H9 (cell line): ENCODE results near the gene UMOD. TPM values are rescaled to one million over a fixed set of nuclear protein-coding genes. Genes with fewer than 3 reads are reported as not detected.

Experiments used
- DNase-seq: peaks from one replicate; pipeline ENCODE4 v3.0.0-alpha.2; 2017
- H2AFZ ChIP-seq: one replicate; pipeline ENCODE4 v1.6.1; 2013; ENCODE audit warnings: mild to moderate bottlenecking, low read length, control low read depth, moderate library complexity
- H2AK5ac ChIP-seq: 2 replicates; pipeline ENCODE4 v1.6.1; 2013; ENCODE audit warnings: low read length, control low read depth, mixed read lengths; ENCODE audit not compliant: insufficient read length
- H2BK120ac ChIP-seq: one replicate; pipeline ENCODE4 v1.6.1; 2013; ENCODE audit warnings: low read depth, mild to moderate bottlenecking, low read length, control low read depth, inconsistent platforms; ENCODE audit not compliant: poor library complexity, severe bottlenecking
- H2BK12ac ChIP-seq: 2 replicates; pipeline ENCODE4 v1.6.1; 2013; ENCODE audit warnings: low read length, control low read depth, mixed read lengths, low read depth; ENCODE audit not compliant: insufficient read length
- H2BK15ac ChIP-seq: 2 replicates; pipeline ENCODE4 v1.6.1; 2013; ENCODE audit warnings: low read depth, low read length, control low read depth
- H2BK20ac ChIP-seq: one replicate; pipeline ENCODE4 v1.6.1; 2013; ENCODE audit warnings: low read depth, mild to moderate bottlenecking, low read length, control low read depth, inconsistent platforms; ENCODE audit not compliant: poor library complexity, severe bottlenecking
- H2BK5ac ChIP-seq: 2 replicates; pipeline ENCODE4 v1.6.1; 2013; ENCODE audit warnings: low read length, control low read depth, mixed read lengths; ENCODE audit not compliant: insufficient read length
- H3K14ac ChIP-seq: 2 replicates; pipeline ENCODE4 v1.6.1; 2013; ENCODE audit warnings: low read length, control low read depth; ENCODE audit not compliant: insufficient read depth
- H3K18ac ChIP-seq: 2 replicates; pipeline ENCODE4 v1.6.1; 2013; ENCODE audit warnings: low read depth, mild to moderate bottlenecking, mixed read lengths, low read length, control low read depth; ENCODE audit not compliant: insufficient read length
- H3K23ac ChIP-seq: 2 replicates; pipeline ENCODE4 v1.6.1; 2013; ENCODE audit warnings: low read length, control low read depth, mixed read lengths, low read depth; ENCODE audit not compliant: insufficient read length
- H3K23me2 ChIP-seq: 2 replicates; pipeline ENCODE4 v1.6.1; 2013; ENCODE audit warnings: low read depth, mild to moderate bottlenecking, mixed read lengths, low read length, control low read depth; ENCODE audit not compliant: insufficient read length, poor library complexity, severe bottlenecking
- H3K27ac ChIP-seq: 2 replicates; pipeline ENCODE4 v1.5.1; 2013; ENCODE audit warnings: low read length, control low read depth, mixed read lengths, low read depth; ENCODE audit not compliant: insufficient read length
- H3K27me3 ChIP-seq: 2 replicates; pipeline ENCODE4 v1.6.1; 2013; ENCODE audit warnings: low read length, control low read depth, inconsistent platforms; ENCODE audit not compliant: insufficient read depth
- H3K4ac ChIP-seq: 2 replicates; pipeline ENCODE4 v1.6.1; 2013; ENCODE audit warnings: low read depth, mild to moderate bottlenecking, control low read depth, inconsistent platforms, low read length, moderate library complexity
- H3K4me1 ChIP-seq: 2 replicates; pipeline ENCODE4 v1.6.1; 2013; ENCODE audit warnings: low read length, control low read depth, inconsistent platforms; ENCODE audit not compliant: insufficient read depth
- H3K4me2 ChIP-seq: 2 replicates; pipeline ENCODE4 v1.6.1; 2013; ENCODE audit warnings: low read length, control low read depth, mixed read lengths; ENCODE audit not compliant: insufficient read length, insufficient read depth
- H3K56ac ChIP-seq: 2 replicates; pipeline ENCODE4 v1.6.1; 2013; ENCODE audit warnings: low read depth, mild to moderate bottlenecking, mixed read lengths, low read length, control low read depth; ENCODE audit not compliant: insufficient read length
- H3K79me1 ChIP-seq: 2 replicates; pipeline ENCODE4 v1.6.1; 2013; ENCODE audit warnings: low read depth, mild to moderate bottlenecking, moderate library complexity, low read length, control low read depth, inconsistent platforms; ENCODE audit not compliant: insufficient read depth, poor library complexity, severe bottlenecking
- H3K79me2 ChIP-seq: 2 replicates; pipeline ENCODE4 v1.6.1; 2013; ENCODE audit warnings: low read length, control low read depth, inconsistent platforms; ENCODE audit not compliant: insufficient read depth
- H3K9ac ChIP-seq: 2 replicates; pipeline ENCODE4 v1.6.1; 2013; ENCODE audit warnings: low read length, control low read depth, mixed read lengths; ENCODE audit not compliant: insufficient read length; ENCODE audit errors: extremely low read depth
- H3K9me3 ChIP-seq: one replicate; pipeline ENCODE4 v1.6.1; 2013; ENCODE audit warnings: low read depth, low read length, inconsistent platforms; ENCODE audit not compliant: control insufficient read depth
- H3T11ph ChIP-seq: one replicate; pipeline ENCODE4 v1.6.1; 2013; ENCODE audit warnings: mild to moderate bottlenecking, low read length, control low read depth, inconsistent platforms
- H4K20me1 ChIP-seq: one replicate; pipeline ENCODE4 v1.6.1; 2013; ENCODE audit not compliant: control insufficient read depth, insufficient read length, insufficient read depth
- H4K5ac ChIP-seq: 2 replicates; pipeline ENCODE4 v1.6.1; 2013; ENCODE audit warnings: low read depth, mild to moderate bottlenecking, mixed read lengths, low read length, control low read depth; ENCODE audit not compliant: insufficient read length
- H4K8ac ChIP-seq: replicated peaks from 2 replicates; pipeline ENCODE4 v1.6.1; 2013; ENCODE audit warnings: low read length, control low read depth, mixed read lengths, low read depth; ENCODE audit not compliant: insufficient read length
- H4K91ac ChIP-seq: 2 replicates; pipeline ENCODE4 v1.6.1; 2013; ENCODE audit warnings: low read depth, mild to moderate bottlenecking, moderate library complexity, mixed read lengths, low read length, control low read depth; ENCODE audit not compliant: insufficient read length
- H3K27ac Mint-ChIP-seq, 3 experiments: 2 replicates in 2 of 3; 3 replicates in 1 of 3; pipeline ENCODE4 v1.8.0; 2020 to 2021; ENCODE audit warnings: mixed read lengths in 3 of 3, mild to moderate bottlenecking in 1 of 3, moderate library complexity in 1 of 3
- H3K27me3 Mint-ChIP-seq: 2 replicates; pipeline ENCODE4 v1.8.0; 2021; ENCODE audit warnings: low read depth, mild to moderate bottlenecking, moderate library complexity, mixed read lengths
- H3K36me3 Mint-ChIP-seq, 3 experiments: 2 replicates in 2 of 3; 3 replicates in 1 of 3; pipeline ENCODE4 v1.8.0; 2020 to 2021; ENCODE audit warnings: low read depth in 3 of 3, mixed read lengths in 3 of 3; ENCODE audit not compliant: insufficient read depth in 1 of 3
- H3K4me1 Mint-ChIP-seq, 2 experiments: 2 replicates each; pipeline ENCODE4 v1.8.0; 2020; ENCODE audit warnings: mixed read lengths in 2 of 2
- H3K4me3 Mint-ChIP-seq, 2 experiments: 2 replicates in 1 of 2; 3 replicates in 1 of 2; pipeline ENCODE4 v1.8.0; 2020 to 2021; ENCODE audit warnings: mild to moderate bottlenecking in 2 of 2, mixed read lengths in 2 of 2, moderate library complexity in 1 of 2
- H3K9me3 Mint-ChIP-seq, 2 experiments: 2 replicates in 1 of 2; 3 replicates in 1 of 2; pipeline ENCODE4 v1.8.0; 2020; ENCODE audit warnings: mild to moderate bottlenecking in 2 of 2, mixed read lengths in 2 of 2, moderate library complexity in 1 of 2
- WGBS: extraction: QIAGEN DNeasy Blood & Tissue Kit; methylation state at CpG from one replicate; pipeline ENCODE4 v1.1.7; 2013; ENCODE audit warnings: missing lambda C conversion rate, low lambda C conversion rate, mixed read lengths; ENCODE audit not compliant: insufficient read length; ENCODE audit errors: extremely low coverage; 5-methylcytosine and 5-hydroxymethylcytosine counted together
- total RNA-seq: library from RNA; stranded (reverse); gene quantifications from 2 replicates; pipeline ENCODE4 v1.2.1, GENCODE V29; 2021
- TF ChIP-seq, protein P1 (sequence below): fragments of 200-600 bp; sonication (generic); conservative IDR thresholded peaks from 3 replicates; pipeline ENCODE4 v1.8.0; 2021; ENCODE audit warnings: antibody characterized with exemption, mild to moderate bottlenecking

Gene UMOD
- total RNA-seq, 1 experiment from 2014 or later, result not detected

DNA sequence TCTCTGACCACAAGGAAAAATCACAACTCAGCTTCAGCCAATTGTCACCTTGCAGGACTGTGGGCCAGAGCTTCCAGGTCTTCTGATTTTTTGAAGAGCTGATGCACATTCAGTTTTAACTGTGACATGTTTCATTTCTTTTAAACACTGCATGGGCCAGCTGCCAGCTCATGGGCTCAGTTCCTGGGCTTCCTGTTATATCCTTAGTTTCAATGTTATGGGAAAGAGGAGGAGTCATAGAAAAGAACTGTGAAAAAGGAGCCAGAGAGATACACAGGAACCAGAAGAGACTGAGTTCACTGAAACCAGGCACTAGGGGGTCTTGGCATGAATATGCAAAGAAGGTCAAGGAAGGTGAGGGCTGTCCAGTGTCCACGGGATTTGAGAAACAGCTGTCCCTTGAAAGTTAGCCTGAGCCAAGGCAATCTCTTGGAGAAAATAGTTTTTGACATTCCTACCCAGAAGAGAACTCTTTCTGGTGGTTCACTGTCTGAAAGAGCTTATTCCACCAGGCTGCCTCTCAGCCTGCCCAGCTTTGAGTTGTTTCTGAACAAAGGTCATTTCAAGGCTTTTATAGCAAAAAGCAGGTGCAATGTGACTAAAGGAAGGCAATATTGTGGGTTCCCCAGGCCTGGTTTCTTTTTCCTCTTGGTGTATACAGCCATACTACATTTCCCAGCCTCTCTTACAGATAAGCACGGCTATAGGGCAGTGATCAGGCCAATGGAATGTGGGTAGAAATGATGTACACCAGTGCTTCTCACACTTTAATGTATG lies 41.5 kb upstream of the UMOD start:
- Mint-ChIP-seq H3K4me3 (no peak overlapping the region), H3K4me1 (peaks cover 4 to 6% of the 10 kb centered on the region in 2 experiments), H3K27me3 (no peaks in the 10 kb centered on the region), H3K9me3 (no peaks in the 10 kb centered on the region), H3K27ac (peak overlapping the region in 2 of 3 experiments; percentile 9 to 53; a peak in 2 of 7 replicates), H3K36me3 (no peaks in the 10 kb centered on the region)
- H3T11ph ChIP-seq, result no peak overlapping the region
- WGBS, result no CpG with 5 or more reads among the region's 2 CpGs
- no peak overlapping the region for H2BK20ac ChIP-seq
- H4K91ac ChIP-seq, result no peak overlapping the region
- H3K4me1 ChIP-seq, result no peaks in the 10 kb centered on the region
- H3K18ac ChIP-seq, result no peak overlapping the region
- no peak overlapping the region for H2AK5ac ChIP-seq
- H3K56ac ChIP-seq, result no peak overlapping the region
- H3K79me1 ChIP-seq, result no peaks in the 10 kb centered on the region
- no peaks in the 10 kb centered on the region for H3K9me3 ChIP-seq
- no peak overlapping the region for H2BK12ac ChIP-seq
- no peak overlapping the region for H3K4ac ChIP-seq
- no peak overlapping the region for H3K23ac ChIP-seq
- TF ChIP-seq, protein P1, sequence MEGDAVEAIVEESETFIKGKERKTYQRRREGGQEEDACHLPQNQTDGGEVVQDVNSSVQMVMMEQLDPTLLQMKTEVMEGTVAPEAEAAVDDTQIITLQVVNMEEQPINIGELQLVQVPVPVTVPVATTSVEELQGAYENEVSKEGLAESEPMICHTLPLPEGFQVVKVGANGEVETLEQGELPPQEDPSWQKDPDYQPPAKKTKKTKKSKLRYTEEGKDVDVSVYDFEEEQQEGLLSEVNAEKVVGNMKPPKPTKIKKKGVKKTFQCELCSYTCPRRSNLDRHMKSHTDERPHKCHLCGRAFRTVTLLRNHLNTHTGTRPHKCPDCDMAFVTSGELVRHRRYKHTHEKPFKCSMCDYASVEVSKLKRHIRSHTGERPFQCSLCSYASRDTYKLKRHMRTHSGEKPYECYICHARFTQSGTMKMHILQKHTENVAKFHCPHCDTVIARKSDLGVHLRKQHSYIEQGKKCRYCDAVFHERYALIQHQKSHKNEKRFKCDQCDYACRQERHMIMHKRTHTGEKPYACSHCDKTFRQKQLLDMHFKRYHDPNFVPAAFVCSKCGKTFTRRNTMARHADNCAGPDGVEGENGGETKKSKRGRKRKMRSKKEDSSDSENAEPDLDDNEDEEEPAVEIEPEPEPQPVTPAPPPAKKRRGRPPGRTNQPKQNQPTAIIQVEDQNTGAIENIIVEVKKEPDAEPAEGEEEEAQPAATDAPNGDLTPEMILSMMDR, result no peak
- H2AFZ ChIP-seq, result no peak overlapping the region
- H3K14ac ChIP-seq, result no peak overlapping the region
- H3K4me2 ChIP-seq, result no peak overlapping the region
- H3K27ac ChIP-seq, result no peak overlapping the region
- no peak overlapping the region for H4K5ac ChIP-seq
- H2BK5ac ChIP-seq, result no peak overlapping the region
- no peak overlapping the region for H2BK120ac ChIP-seq
- H3K23me2 ChIP-seq, result no peaks in the 10 kb centered on the region
- no peak overlapping the region for H3K9ac ChIP-seq
- no peak overlapping the region for H2BK15ac ChIP-seq
- H4K20me1 ChIP-seq, result no peaks in the 10 kb centered on the region
- no peak for DNase-seq
- no peaks in the 10 kb centered on the region for H3K79me2 ChIP-seq
- no peaks in the 10 kb centered on the region for H3K27me3 ChIP-seq
- no peak overlapping the region for H4K8ac ChIP-seq
